GM19099 (cell line): ENCODE data around the gene CDKN1C.

ENCODE experiments used
- POLR2A ChIP-seq: IDR thresholded peaks from 3 replicates; pipeline ENCODE4 v1.6.1; 2011; ENCODE audit warnings: low read depth; ENCODE audit not compliant: insufficient read length; ENCODE audit errors: extremely low read depth

The CDKN1C gene

DNA sequence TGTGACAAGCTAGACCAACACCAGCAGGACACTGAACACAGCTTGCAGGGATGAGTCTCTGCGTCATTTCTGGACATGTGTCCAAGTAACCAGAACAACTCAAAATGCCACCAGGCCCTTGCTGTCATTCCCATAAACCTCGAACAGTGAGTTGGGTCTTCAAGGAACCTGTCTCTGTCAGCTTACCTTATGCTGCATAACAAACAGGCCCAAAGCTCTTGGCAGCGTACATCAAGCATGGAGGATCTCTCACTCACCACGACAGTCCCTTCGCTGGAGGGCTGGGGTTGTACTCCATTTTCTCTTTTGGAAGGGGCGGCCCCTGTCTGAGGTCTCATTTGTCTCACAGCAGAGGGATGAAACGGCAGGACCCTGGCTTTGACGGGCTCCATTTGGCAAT is 6.8 kb downstream of the CDKN1C start:
- no peak for TF ChIP-seq POLR2A

GRCh38 chr11:2877474-2877873 is 8.1 kb downstream of the CDKN1C start:
- no peak for TF ChIP-seq POLR2A

DNA sequence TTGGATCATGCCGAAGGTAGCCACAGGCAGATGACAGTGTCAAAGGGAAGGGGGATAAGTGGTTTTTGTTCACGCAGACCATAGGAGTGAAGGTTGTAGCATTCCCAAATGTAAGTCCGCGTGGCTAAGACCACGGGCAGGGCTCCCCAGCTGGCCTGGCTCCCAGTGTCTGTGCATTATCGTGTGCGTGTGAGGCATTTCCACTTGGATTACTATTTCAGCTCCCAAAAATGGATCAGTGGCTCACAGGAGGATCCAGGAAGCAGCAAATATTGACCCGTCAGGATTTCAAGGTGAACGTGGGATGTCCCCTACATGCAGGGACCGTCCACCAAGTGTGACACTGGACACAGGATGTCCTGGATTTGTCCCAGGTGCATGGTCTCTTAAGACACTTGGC is 10.6 kb downstream of the CDKN1C start:
- no peak for TF ChIP-seq POLR2A

GRCh38 chr11:2870969-2871680 is 14.4 kb downstream of the CDKN1C start:
- TF ChIP-seq POLR2A = no peak

GRCh38 chr11:2870460-2870859 is 15.1 kb downstream of the CDKN1C start:
- TF ChIP-seq POLR2A = no peak

GRCh38 chr11:2869561-2870427 is 15.8 kb downstream of the CDKN1C start:
- no peak for TF ChIP-seq POLR2A

GRCh38 chr11:2869134-2869526 is 16.4 kb downstream of the CDKN1C start:
- no peak for TF ChIP-seq POLR2A

GRCh38 chr11:2868506-2869133 is 17.0 kb downstream of the CDKN1C start:
- no peak for TF ChIP-seq POLR2A

DNA sequence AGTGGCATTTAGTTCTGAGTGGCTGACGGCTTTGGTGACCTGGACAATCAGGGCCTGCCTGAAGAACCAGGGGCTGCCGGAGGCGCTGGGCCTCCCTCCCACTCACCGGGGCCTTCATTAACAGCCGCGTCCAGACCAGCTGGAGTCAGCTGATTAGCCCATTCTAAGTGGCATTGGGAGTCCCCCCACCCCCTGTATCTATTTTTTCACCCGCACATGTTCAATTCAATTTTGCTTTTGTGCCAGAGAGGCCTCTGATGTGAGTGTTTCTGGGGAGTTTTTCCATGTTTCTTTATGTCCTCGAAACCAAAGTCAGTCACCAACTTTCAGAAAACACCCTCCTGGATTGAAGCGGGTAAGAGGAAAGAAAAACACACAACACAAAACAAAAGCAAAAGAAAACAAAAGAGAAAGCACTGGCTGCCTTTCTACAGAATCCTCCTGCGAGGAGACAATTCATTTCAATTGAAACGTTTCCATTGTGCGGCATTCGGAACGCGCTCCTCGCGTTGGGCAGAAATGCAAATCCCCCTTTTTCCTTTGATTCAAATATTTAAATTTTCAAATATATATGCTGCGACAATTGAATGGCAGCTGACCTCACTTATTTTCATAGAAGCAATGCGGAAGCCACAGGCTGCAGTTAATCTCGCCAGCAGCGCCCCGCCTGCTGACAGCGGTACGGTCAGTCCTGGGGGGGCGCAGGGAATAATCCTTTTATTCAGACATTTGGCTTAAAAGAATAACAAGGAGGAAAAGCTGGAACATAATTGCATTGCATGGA is 17.7 kb downstream of the CDKN1C start:
- no peak for TF ChIP-seq POLR2A

DNA sequence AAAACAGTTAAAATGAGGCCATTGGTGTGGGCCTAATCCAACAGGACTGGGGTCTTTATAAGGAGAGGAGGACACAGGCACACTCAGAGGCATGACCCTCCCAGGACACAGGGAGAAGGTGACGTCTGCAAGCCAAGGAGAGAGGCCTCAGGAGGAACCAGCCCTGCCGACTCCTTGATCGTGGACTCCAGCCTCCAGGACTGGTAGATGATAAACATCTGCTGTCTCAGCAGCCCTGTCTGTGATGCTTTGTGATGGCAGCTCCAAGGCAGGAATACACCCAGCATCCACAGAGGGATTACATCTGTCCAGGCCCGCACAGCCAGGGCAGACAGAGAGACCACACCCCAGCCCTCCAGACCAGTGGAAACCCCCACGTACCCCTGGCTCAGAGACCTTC is 18.4 kb downstream of the CDKN1C start:
- no peak for TF ChIP-seq POLR2A

GRCh38 chr11:2865922-2866577 is 19.5 kb downstream of the CDKN1C start:
- no peak for TF ChIP-seq POLR2A

- TF ChIP-seq POLR2A = no peak
Observed at GRCh38 chr11:2864901-2865300, 20.7 kb downstream of the CDKN1C start.

DNA sequence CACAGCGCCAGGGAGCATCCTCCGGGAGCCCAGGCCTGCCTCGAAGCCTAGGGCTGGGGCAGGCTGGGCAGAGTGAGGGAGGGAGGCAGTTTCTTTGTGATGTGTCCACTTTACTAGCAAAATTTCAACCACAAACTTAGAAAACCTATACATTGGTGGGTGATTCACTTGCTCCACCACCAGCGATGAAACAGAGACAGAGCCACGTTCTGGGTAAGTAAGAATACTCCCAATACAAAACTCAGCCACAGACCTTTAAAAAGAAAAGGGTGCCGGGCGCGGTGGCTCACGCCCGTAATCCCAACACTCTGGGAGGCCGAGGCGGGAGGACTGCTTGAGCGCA is 22.3 kb downstream of the CDKN1C start:
- no peak for TF ChIP-seq POLR2A

GRCh38 chr11:2862395-2863275 is 22.9 kb downstream of the CDKN1C start:
- no peak for TF ChIP-seq POLR2A
